GM18499 (cell line): Measurements from ENCODE around the gene LPIN2.
"Not testable (repeated sequence)": the region's sequence is repeated elsewhere in the genome, so short reads cannot be mapped to it uniquely, and the experiment has no call there.

Experiments
- ATAC-seq: cut with Tn5 transposase; IDR thresholded peaks from one replicate; pipeline ENCODE4 v1.9.1; 2021; ENCODE audit warnings: moderate number of reproducible peaks; ENCODE audit not compliant: insufficient read depth, unreplicated experiment

Gene LPIN2

DNA sequence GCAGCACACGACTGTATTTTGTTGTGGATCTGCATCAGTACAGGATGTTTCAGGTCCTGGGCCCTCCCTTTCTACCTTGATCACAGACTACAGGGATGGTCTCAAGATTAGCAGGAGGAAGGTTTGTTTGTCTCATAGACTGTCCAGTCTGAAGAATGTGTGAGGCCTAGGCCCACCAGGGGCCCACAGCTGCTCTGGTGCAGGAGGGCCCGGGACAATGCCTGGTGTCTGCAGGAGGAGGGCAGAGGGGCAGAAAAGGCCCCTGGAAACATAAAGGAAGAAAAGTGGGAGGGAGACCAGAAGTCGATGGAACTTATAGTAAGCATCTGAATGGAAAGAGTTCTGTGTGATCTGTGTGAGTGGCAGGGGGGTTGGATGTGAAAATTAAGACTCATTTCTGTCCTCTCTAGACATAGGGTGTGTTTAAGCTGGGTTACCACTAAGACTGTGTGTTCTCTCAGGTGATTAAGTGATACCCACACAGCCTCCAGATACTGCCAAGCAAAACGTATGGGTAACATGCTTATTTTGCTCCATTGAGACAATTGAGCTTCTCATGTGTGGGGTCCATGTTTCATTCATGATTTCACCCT lies 33.4 kb upstream of the LPIN2 start:
- ATAC-seq: peak; percentile 57

DNA sequence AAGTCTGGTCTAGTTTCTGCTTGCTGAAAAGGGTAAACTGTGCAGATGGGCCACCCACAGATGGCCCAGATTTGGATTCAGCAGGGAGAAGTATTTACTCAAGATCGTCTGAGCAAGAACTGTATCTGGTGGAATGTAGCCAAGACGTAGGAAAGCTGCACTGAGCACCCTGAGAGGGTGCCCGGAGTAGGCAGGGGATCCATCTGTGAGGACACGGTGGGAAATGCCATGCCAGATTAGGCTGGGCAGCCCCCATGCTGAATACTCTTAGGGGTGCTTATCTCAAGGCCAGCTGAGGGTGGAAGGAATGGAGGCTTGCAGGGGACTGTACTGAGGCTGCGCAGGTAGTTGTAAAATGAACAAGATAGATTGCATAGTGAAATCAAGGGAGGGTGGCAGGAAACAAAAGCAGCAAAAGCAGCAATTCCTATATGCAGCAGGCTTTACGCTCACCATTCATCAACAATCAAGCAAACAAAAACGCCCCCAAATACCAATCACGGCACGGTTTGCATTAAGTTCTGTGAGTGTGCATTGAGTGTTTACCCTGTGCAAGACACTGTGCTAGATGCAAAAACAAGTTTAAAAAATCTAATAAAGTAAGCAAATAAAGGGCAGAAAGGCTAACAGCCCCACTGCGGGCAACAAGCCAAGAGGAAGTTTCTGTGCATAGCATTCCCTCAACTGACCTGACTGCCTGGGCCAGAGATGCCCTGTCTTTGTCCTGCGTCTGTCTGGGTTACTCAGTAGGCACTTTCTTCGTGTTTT lies 32.2 kb upstream of the LPIN2 start:
- no peak for ATAC-seq

DNA sequence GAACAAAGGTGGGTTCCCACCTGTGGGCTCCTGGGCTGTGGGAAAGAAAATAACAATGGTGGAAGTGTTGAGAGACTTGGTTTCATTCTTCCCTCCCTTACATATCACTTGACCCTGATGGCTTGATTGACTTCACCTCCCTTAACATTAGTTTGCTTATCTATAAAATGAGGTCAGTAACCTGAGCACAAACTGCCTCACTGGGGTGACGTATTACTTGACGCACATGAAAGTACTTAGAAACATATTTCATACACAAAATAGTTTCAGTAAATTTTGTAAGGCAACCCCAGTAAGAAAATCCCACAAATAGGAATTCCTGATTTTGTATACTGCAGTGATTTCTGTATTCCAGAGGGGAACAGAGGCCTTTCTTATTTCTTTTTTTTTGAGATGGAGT lies 29.4 kb upstream of the LPIN2 start:
- ATAC-seq: no peak

DNA sequence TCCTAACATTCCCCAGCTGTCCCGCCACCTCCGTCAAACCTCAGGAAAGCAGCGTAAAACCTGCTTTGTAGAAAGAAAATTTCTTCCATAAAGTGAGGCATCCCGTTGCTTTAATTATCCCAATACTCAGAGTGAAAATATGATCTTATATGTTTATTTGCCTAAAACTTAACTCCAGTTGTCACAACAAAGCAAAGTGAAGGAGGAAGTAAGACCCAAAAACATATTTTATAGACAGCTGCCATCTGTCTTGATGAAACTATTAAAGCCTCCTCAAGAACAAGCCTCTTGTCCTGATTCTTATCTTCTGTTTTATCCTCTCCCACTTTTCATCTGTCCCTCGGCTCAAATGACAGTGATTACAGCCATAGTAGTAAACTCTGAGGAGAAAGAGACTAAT lies 28.9 kb upstream of the LPIN2 start:
- no peak for ATAC-seq

DNA sequence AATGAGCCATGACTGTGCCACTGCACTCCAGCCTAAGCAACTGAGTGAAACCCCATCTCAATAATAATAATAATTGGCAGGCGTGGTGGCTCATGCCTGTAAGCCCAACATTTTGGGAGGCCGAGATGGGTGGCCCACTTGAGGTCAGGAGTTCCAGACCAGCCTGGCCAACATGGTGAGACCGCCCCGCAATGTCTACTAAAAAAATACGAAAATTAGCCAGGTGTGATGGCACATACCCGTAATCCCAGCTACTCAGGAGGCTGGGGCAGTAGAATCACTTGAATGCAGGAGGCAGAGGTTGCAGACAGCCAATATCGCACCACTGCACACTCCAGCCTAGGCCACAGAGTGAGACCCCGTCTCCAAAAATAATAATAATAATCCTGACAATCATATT lies 27.9 kb upstream of the LPIN2 start:
- no peak for ATAC-seq

DNA sequence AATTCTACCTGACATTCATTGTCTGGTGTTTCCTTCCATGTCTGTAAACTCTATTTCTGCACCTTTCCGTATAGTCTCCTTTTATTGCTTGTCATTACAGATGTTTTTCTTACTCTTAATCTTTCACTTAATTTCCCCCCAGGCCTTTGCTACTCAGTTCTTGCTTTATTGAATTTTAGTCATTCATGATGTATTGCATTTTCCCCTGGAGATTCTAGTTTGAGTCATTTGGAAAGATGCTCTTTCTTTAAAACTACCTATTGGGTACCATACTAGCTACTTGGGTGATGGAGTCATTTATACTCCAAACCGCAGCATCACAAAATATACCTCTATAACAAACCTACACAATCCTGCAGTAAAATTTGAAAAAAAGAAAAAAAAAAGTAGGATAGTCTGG lies 27.2 kb upstream of the LPIN2 start:
- no peak for ATAC-seq

DNA sequence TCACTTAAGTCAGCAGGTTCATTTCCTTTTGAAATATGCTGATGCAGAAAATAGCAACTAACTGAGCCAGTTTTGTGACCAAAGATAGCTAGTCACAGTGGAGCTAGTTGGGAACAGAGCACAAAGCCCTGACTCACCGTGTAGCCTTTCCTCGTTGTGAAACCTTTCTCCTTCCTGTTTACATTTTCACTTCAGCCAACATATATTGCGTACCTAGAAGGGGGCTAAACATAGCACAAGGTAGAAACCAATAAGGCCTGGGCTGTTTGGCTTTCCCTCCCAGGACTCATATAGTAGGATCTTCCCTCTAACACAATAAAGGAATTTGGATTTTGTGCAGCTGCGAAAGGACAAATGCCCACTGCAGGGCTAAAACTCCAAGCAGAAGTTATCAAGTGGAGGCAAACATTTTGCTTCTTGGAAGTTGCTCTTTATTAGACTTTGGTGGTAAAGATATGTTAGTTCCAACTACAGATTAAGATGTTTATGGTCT lies 24.5 kb upstream of the LPIN2 start:
- ATAC-seq: peak; percentile 97

DNA sequence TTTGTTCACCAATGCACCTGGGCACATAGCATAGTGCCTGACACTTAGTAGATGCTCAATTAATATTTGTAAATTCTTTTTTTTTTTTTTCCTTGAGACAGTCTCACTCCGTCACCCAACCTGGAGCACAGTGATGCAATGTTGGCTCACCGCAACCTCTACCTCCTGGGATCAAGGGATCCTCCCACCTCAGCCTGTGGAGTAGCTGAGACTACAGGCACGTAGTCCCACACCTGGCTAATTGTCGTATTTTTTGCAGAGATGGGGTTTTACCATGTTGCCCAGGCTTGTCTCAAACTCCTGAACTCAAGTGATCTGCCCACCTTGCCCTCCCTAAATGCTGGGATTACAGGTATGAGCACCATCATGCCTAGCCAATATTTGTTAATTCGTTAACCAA lies 23.2 kb upstream of the LPIN2 start:
- no peak for ATAC-seq

DNA sequence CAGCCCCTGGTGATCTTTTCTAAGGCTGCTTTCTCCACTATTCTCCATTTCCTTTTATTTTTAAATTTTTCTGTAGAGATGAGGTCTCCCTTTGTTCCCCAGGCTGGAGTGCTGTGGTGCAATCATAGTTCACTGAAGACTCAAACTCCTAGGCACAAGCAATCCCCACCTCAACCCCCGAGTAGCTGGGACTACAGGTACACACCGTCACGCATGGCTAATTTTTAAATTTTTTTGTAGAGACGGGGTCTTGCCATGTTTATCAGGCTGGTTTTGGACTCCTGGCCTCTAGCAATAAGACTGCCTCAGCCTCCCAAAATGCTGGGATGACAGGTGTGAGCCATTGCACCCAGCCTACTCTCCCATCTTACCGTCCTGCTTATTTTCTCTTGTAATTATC lies 22.7 kb upstream of the LPIN2 start:
- ATAC-seq: no peak

DNA sequence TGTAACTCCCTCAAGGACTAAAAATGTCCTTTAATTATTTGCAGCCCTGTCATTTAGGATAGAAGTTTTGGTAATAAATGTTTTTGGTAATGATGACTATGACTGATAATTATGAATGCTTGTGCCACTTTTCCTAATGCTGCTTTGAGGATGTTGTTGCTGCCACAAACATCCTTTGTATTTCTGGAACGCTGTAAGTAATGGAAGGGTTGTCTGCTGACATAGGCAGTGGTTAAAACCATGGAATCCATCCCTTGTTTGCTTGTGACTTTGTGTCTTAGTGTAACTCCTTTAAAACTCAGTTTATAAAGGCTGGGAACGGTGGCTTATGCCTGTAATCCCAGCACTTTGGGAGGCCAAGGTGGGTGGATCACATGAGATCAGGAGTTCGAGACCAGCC lies 19.8 kb upstream of the LPIN2 start:
- no peak for ATAC-seq

DNA sequence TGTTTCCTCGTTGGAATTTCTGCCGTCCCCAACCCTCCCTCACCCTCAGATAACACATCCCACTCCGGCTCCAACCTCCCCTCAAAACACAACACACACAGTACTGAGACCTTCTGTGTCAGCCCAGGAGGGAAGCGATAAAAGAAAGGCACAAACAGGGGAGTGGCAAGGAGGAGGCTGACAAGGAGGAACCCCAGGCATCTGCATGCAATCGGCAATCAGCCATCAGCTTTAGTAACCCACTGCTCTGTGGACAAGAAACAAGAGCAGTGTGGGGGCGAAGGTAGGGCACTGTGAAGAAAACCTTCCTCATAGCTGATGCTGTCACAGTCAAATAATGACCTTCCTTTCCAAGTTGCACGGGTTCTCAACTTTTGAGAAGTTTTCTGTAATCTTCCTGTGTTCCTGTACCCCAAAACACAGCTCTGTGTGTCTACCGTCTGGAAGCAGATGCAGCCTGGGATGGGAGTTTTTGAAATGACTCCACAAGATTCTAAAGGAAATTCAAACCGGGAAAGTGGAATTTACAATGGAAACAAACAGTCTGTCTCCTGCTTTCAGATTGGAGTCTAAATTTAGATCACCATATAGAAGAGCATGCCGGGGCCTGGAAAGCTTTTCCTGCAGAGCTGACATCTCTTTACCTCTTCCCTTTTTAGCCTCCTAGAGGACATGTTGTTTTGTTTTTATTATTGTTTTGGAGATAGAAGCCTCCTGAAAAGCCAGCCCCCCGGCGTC lies 16.4 kb upstream of the LPIN2 start:
- no peak for ATAC-seq

DNA sequence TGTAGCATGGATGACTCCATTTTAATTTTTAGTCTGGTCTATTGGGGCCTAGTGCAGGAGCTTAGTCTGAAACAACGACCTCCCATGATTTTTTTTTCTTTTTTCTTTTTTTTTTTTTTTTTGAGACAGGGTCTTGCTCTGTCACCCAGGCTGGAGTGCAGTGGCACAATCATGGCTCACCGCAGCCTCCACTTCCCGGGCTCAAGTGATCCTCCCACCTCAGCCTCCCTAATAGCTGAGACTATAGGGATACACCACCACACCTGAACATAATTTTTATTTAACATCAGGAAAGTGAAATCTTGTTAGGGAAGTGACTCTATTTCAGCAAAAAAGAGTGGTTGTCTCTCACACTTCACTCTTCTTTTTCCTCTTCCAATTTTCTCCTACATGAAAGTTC lies 15.2 kb upstream of the LPIN2 start:
- ATAC-seq: not testable (repeated sequence)

DNA sequence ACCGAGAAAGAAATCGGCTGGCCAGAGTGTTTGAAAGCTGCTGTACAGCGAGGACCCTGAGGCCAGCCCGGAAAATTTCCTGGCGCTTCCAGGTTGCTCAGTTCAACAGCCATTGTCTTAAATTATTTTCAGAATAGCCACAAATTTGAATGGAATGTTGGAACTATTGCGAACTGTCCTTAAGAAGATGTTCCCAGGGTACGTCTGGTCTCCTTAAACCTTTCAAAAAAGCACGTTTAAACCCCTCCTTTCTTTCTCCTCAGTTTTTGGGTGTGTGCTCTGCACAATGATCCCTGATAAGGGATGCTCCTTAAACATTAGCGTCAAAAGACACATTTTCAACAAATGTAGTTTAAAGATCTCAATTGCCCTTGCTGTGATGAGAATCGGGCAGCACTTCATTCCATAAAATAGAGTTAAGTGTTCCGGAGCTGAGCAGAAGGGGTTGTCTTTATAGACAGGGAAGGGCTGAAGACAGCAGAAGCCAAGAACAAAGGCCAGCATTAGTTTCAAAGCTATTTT lies 14.5 kb upstream of the LPIN2 start:
- ATAC-seq: no peak

DNA sequence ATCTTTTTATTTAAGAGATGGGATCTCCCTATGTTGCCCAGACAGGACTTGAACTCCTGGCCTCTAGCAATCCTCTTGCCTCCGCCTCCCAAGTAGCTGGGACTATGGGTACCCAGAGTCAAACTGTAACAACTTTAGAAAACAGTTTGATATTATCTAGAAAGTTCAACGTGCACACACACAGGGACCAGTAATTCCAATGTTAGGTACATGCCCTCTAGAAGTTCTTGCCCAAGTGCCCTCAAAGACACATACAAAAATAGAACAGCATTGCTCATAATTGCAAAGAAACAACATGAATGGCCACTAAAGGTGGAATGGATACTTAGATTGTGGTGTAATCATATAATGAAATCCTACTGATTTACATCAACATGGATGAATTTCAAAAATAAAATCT lies 12.6 kb upstream of the LPIN2 start:
- ATAC-seq: no peak

DNA sequence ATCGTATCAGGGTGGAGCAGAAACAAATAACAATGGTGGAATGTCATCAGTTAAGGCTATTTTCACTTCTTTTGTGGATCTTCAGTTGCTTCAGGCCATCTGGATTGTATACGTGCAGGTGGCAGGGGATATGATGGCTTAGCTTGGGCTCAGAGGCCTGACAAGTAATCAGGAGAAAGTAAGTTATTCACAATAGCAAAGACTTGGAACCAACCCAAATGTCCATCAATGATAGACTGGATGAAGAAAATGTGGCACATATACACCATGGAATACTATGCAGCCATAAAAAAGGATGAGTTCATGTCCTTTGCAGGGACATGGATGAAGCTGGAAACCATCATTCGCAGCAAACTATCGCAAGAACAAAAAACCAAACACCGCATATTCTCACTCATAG lies 10.7 kb upstream of the LPIN2 start:
- not testable (repeated sequence) for ATAC-seq

DNA sequence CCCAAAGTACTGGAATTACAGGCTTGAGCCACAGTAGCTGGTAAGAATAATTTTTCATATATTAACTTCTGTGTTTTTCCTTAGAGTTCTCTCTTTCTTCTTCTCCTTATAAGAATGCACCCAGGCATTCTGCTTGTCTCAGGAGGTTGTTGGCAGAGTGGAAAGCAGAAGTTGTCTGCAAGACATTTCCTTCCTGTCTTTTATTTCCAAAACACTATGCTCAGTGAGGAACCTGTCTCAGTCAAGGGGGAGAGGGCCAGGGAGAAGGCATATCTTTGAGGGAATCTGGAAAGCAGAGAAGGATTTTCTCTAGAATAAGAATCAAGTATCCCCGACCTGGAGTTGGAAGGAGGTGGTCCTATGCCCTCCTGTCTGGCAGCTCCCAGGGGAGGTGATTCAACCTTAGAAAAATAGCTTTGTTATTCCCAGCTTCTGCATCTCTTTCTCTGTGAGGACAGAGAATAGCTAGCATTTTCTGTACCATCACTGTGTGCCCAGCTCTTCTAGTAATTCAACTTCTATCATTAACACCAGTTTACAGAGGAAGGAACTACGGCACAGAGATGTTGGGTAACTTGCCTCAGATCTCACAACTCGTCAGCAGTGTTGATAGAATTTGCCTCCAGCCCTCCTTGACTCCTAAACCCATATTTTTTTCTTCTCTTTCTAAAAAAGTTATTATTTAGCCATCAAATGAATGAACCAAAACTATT lies 3.8 kb upstream of the LPIN2 start:
- no peak for ATAC-seq

DNA sequence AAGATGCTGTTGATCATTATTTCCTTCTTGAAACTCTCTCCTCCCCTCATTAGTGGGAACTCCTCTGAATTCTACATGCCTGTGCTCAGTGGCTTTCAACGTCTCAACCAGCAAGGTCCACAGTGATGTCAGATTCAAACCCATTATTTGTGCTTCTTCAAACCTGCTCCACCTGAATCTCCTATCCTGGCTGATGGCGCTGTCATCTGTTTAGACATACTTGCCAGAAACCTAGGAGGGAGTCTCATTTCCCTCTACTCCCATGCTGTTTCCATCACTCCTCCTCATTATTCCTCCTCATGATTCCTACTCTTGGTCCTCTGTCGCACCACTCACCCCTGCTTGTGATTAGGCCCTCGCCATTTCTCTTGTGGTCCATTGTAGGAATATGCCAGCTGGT lies 2.9 kb upstream of the LPIN2 start:
- ATAC-seq: no peak

DNA sequence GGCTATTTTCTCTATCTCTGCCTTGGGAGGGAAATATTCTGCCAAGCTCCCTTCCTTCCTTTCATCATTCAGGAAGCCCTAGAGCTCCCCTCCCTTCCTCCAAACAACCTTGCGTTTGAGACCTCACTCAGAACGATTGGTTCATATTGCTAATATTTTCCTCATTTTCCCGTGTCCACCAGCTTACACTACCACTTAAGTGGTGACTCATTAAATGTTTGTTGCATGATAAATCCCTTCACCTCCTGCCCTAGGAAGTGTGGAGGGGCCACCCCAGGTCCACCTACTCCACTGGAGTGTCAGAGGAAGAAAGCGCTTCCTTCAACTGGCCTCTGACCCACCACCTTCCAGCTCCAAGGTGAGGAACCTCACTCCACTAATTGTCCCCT lies 2.3 kb upstream of the LPIN2 start:
- ATAC-seq: no peak

DNA sequence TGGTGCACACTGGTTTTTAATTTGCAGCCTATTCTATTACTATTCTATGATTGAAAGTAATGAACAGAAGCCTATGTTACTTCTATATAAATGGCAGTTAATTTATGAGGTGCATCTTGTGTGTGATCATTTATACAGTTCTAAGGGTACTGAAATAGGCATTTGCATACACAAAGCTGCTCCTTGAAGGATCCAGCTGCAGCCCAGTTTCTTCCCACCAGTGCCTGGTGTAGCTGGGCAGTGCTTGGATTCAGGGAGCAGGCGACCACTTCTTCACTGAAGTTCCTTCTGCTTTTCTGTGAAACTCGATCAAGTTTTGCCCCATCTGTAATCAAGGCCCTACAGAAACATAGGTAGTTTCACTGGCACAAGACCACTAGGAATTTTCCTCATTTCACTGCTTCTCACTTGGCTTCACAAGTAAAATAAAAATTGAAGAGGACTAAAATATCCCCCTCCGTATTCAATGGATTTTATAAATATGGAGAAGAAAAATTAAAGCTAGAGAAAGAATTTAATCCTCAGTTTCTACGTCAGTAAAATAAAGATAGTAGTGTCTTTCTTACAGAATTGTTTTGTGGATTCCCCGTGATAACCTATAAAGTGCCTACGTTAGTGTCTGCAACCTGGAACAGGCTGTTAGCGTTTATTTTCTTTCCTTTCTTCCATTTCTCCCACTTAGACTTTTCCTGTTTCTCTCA lies 1.7 kb upstream of the LPIN2 start:
- ATAC-seq: no peak
